ENCODE data around the gene KCNK17. TPM values are rescaled to one million over a fixed set of nuclear protein-coding genes. Genes with fewer than 3 reads are reported as not detected.

Gene KCNK17
- total RNA-seq, 2 experiments from 2014 or later = not detected

DNA sequence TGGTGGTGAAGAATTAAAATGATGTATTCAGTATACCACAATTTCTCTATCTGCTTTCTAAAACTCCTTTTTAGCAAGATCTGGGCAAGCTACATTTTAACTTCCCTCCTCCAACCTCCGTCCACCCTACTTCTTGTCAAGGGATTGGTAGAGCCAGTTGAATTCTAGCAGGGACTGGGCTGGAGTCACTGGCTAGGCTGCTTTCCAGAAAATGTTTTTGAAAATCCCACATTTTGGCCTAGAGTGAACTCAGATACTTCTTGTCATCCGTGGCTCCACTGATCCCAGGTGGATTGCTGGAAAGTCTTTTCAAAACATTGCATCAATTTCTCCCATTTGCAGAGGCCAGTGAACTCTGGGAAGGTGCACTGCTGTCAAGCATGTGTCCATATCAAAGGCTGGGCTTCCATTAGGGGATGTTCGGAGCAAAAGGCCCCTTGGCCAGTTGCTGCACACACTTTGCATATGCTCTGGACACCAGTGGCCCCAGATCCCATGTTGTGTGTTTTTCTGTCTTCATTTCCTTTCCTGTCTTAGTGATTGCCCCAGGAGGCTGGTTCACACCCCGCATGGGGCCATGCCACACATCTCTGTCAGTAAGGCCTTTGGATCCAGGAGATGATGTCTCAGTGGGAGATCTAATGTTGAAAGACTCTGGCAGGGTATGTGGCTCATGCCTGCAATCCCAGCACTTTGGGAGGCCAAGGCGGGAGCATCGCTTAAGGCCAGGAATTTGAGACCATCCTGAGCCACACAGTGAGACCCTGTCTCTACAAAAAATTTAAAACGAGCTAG lies 19.6 kb upstream of the KCNK17 start:
- no peaks in the 10 kb centered on the region for H3K36me3 ChIP-seq (ENCODE audit: insufficient read depth, low read length)
- DNase-seq (ENCODE audit: low spot score) = no peak
- H3K9me3 ChIP-seq (ENCODE audit: low read length) = no peaks in the 10 kb centered on the region
- ChIA-PET CTCF (ENCODE audit: unreplicated experiment) (no interaction called here), POLR2A (no interaction called here)
- no peaks in the 10 kb centered on the region for H4K20me1 ChIP-seq (ENCODE audit: insufficient read depth, low read length)
- H2AFZ ChIP-seq (ENCODE audit: low read length) = no peak overlapping the region
- H3K79me2 ChIP-seq (ENCODE audit: insufficient read depth, low read depth, low read length) = no peaks in the 10 kb centered on the region
- no peak overlapping the region for H3K27ac ChIP-seq (ENCODE audit: low read depth, low read length, poor library complexity, severe bottlenecking)
- intact Hi-C loops (cut with micrococcal nuclease; ENCODE audit: unreplicated experiment) = no loop called here
- H3K4me1 ChIP-seq (ENCODE audit: insufficient read depth, low read length, poor library complexity, severe bottlenecking) = no peaks in the 10 kb centered on the region
- H3K4me3 ChIP-seq (ENCODE audit: low read depth, low read length, poor library complexity, severe bottlenecking) = no peak overlapping the region
- H3K9me2 ChIP-seq (ENCODE audit: insufficient read depth, low read length) = no peaks in the 10 kb centered on the region
- TF ChIP-seq, protein P1, sequence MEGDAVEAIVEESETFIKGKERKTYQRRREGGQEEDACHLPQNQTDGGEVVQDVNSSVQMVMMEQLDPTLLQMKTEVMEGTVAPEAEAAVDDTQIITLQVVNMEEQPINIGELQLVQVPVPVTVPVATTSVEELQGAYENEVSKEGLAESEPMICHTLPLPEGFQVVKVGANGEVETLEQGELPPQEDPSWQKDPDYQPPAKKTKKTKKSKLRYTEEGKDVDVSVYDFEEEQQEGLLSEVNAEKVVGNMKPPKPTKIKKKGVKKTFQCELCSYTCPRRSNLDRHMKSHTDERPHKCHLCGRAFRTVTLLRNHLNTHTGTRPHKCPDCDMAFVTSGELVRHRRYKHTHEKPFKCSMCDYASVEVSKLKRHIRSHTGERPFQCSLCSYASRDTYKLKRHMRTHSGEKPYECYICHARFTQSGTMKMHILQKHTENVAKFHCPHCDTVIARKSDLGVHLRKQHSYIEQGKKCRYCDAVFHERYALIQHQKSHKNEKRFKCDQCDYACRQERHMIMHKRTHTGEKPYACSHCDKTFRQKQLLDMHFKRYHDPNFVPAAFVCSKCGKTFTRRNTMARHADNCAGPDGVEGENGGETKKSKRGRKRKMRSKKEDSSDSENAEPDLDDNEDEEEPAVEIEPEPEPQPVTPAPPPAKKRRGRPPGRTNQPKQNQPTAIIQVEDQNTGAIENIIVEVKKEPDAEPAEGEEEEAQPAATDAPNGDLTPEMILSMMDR (conservative IDR thresholded peaks at IDR 0.05; ENCODE audit: low read length) = no peak
- TF ChIP-seq EZH2phosphoT487 (IDR thresholded peaks at IDR 0.05; ENCODE audit: borderline replicate concordance, low read depth, low read length) = no peak
- no TSS peak for BruUV-seq (replicated peaks)
- no peak overlapping the region for H3K4me2 ChIP-seq (ENCODE audit: low read length)

DNA sequence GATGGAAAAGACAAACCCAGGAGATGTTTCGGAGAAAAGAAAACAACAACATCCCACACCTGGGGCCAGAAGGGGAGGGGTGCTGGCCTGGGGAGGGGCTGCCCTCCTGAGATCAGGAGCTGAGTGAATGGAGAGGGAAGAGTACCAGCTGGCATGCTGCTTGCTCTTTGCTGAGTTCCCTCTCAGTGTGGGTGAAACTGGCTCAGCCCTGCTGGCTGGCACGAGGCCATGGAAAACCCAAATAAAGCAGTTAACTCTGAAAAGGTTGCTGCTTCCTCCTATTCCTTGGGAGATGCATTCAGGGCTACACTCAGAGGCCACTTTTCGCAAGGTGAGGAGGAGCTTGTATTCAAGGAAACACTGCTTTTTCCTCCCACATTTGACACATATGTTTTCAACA lies 16.3 kb upstream of the KCNK17 start:
- Histone ChIP-seq H3K4me1 (ENCODE audit: insufficient read depth, low read length, poor library complexity, severe bottlenecking) (no peaks in the 10 kb centered on the region), H3K79me2 (ENCODE audit: insufficient read depth, low read depth, low read length) (no peaks in the 10 kb centered on the region), H3K9me3 (ENCODE audit: low read length) (no peaks in the 10 kb centered on the region), H3K36me3 (ENCODE audit: insufficient read depth, low read length) (no peaks in the 10 kb centered on the region), H3K4me3 (ENCODE audit: low read depth, low read length, poor library complexity, severe bottlenecking) (no peak overlapping the region), H3K4me2 (ENCODE audit: low read length) (no peak overlapping the region), H2AFZ (ENCODE audit: low read length) (no peak overlapping the region), H3K27ac (ENCODE audit: low read depth, low read length, poor library complexity, severe bottlenecking) (no peak overlapping the region), H4K20me1 (ENCODE audit: insufficient read depth, low read length) (no peaks in the 10 kb centered on the region), H3K9me2 (ENCODE audit: insufficient read depth, low read length) (no peaks in the 10 kb centered on the region)
- POLR2A ChIA-PET = interaction anchor here (0.7 kb wide), 1 partner anchor 211 kb away, joined by 3 read pairs; no protein-coding TSS in a partner anchor
- BruUV-seq (replicated peaks) = no TSS peak
- no peak for DNase-seq (ENCODE audit: low spot score)
- intact Hi-C loops (cut with micrococcal nuclease; ENCODE audit: unreplicated experiment) = no loop called here
- no peak for TF ChIP-seq EZH2phosphoT487 (IDR thresholded peaks at IDR 0.05; ENCODE audit: borderline replicate concordance, low read depth, low read length)
- TF ChIP-seq, protein P1 (conservative IDR thresholded peaks at IDR 0.05; ENCODE audit: low read length) = no peak
- CTCF ChIA-PET (ENCODE audit: unreplicated experiment) = no interaction called here

DNA sequence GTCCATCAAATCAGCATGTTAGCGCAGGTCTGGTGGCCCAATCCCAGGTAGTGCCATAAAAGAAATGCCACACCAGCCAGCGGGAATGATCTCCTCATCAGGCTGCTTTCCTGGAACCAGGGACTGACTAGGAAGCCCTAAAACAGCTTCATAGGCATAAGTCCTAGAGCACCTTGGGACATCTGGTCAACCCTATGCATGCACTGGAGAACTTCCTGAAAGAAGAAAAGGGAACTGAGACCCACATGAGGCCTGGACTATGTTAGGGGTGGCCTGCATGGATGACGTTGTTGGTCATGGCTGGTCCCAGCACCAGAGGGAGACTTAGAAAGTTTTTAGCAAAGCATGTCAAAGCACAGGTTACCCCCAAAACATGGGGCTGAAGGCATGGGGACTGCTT lies 15.8 kb upstream of the KCNK17 start:
- TF ChIP-seq, protein P1 (conservative IDR thresholded peaks at IDR 0.05; ENCODE audit: low read length) = no peak
- no peak for TF ChIP-seq EZH2phosphoT487 (IDR thresholded peaks at IDR 0.05; ENCODE audit: borderline replicate concordance, low read depth, low read length)
- intact Hi-C loops (cut with micrococcal nuclease; ENCODE audit: unreplicated experiment) = no loop called here
- H3K4me1 ChIP-seq (ENCODE audit: insufficient read depth, low read length, poor library complexity, severe bottlenecking) = no peaks in the 10 kb centered on the region
- no peaks in the 10 kb centered on the region for H3K36me3 ChIP-seq (ENCODE audit: insufficient read depth, low read length)
- no peaks in the 10 kb centered on the region for H3K79me2 ChIP-seq (ENCODE audit: insufficient read depth, low read depth, low read length)
- ChIA-PET POLR2A (no interaction called here), CTCF (ENCODE audit: unreplicated experiment) (no interaction called here)
- H3K9me3 ChIP-seq (ENCODE audit: low read length) = no peaks in the 10 kb centered on the region
- no peak overlapping the region for H3K27ac ChIP-seq (ENCODE audit: low read depth, low read length, poor library complexity, severe bottlenecking)
- H4K20me1 ChIP-seq (ENCODE audit: insufficient read depth, low read length) = no peaks in the 10 kb centered on the region
- H2AFZ ChIP-seq (ENCODE audit: low read length) = no peak overlapping the region
- H3K9me2 ChIP-seq (ENCODE audit: insufficient read depth, low read length) = no peaks in the 10 kb centered on the region
- H3K4me2 ChIP-seq (ENCODE audit: low read length) = no peak overlapping the region
- no peak overlapping the region for H3K4me3 ChIP-seq (ENCODE audit: low read depth, low read length, poor library complexity, severe bottlenecking)
- DNase-seq (ENCODE audit: low spot score) = peak; percentile 22
- no TSS peak for BruUV-seq (replicated peaks)
